NCI-H2107 treated with DMSO at 0.1 percent for 48 hours (cell line): Measurements from ENCODE around the gene SCYGR1.
A peak's percentile ranks its signal among the peaks of the same experiment; 100 is the strongest.
"Not testable (repeated sequence)": the region's sequence is repeated elsewhere in the genome, so short reads cannot be mapped to it uniquely, and the experiment has no call there.

Experiments used
- DNase-seq: peaks from one replicate; lab custom pipeline; 2025; ENCODE audit not compliant: unreplicated experiment; lab: John Stamatoyannopoulos, UW

SCYGR1 gene

DNA sequence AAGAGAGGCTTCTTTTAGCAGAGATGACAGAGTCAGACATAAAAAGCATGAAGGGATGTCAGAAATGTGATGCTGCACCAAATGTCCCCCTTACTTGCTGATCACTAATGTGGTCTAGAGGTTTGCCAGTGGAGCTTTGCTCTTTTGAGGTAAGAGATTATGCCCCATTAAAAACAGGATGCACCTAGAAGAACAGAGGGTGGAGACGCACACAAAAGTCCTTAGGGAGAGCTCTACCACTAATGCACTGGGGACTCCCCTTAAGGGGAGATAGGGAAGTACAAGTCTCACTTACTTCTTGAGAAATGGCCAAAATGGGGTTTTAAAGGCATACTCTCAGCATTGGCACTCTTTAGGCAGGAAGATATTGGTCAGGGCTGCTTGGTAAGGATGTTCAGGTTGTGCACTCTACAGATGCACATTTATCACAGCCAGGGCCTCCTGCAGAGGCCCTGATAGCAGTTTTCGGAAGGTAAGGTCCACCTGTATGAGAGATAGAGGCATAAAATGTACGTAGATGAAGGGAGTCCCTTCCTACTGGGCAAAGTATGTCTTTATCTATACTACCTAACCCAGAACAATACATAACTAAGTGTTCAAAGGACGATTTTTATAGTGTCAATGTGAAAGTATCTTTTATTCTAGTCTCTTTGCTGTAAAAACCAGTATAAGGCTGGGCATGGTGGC, 17.0 kb upstream of the SCYGR1 start:
- DNase-seq, result no peak

DNA sequence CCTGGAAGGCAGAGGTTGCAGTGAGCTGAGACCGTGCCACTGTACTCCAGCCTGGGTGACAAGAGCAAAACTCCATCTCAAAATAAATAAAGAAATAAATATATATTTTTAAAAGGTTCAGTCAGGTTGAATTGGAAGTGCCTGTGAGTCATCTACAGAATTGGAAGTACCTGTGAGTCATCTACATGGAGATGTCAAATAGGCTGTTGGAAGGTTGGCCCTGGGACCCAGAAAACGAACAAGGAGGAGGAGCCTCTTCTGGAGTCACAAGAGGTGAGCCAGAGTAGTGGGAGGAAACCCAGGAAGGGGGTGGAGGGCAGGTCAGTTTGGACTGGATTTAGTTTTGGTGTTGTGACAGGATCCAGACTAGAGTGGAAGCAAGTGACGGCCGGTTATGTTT, 15.2 kb upstream of the SCYGR1 start:
- no peak for DNase-seq

DNA sequence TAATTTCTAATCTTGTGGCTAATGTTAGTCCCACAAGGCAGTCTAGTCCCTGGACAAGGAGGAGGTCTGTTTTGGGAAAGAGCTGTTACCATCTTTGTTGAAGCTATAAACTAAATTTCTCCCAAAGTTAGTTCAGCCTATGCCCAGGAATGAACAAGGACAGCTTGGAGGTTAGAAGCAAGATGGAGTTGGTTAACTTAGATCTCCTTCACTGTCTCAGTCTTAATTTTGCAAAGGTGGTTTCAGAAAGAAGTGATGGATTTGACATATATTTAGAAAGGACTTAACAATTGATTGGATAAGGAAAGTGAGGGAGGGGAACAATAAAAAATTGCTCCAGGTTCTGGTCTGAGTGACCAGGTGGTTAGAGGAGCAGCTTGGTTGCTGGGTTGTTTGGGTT, 14.6 kb upstream of the SCYGR1 start:
- DNase-seq, result no peak

DNA sequence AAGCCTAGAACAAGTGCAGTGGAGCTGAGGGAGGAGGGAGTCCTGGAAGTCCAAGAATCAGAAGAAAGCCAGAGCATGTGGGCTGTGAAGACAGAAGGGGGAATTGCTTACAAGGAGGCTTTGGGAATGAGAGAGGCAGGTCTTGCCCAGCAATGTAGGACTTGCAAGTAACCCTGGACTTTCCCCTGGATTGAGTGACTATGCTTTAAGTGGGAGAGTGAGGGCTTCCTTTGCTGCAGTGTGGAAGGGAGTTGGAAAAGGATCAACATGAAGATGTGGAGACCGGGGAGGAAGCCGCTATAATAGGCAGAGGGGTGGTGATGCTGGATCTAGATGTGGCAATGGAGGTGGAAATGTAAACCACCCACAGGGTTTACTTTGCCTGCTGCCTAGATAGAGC, 13.8 kb upstream of the SCYGR1 start:
- DNase-seq, result no peak

DNA sequence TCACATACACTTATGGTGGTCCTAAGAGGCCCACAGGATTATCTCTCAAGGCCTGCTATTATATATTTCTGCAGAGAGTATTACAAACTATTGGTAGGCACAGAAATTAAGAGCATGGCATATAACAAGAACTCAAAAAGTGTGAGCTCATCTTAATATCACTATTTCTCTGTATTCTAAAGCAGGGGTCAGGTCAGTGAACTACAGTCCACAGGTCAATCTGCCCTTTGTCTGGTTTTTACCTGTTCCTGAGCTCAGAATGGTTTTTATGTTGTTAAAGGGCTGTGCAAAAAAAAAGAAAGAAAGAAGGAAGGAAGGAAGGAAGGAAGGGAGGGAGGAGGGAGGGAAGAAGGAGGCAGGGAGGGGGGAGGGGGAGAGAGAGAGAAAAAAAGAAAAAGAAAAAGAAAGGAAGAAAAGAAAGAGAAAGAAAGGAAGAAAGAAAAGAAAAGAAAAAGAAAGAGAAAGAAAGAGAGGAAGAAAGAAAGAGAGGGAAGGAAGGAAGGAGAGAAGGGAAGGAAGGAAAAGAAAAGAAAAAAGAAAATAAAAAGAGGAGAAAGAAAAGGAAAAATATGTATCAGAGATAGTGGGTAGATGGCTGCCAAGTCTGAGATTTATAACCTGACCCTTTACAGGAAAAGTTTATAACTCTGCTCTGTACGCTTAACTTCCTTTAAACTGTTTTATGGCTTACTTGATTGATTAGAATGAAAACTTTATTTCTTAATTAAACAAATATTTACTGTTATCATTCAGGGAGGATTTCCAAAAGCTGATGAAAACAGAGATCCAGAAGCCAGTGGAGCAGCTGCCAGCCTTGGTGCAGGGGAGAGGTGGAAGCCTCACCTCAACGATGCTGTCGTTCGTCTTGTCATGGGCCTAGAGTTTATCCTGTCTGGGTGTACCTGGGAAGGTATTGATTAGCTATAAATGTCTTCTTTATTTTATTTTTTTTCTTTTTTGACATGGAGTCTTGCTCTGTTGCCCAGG, 11.2 kb upstream of the SCYGR1 start:
- no peak for DNase-seq

DNA sequence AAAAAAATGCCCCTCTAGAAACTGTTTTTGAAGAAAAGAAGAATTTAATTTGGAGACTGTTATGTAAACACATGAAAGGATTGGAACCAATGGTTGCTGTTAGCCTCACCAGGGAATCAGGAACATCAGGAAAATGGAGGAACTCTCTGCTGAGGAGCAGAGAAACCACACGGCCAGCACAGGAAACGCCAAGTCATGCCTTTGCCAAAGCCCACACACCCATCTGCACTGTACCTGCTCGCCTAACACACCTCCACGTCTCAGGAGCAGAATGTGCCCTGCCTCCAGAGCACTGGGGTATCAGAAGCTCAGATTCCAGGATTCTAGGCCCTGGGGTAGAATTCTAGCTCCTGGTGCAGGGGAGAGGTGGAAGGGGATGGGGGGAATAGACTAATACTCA, 9.8 kb upstream of the SCYGR1 start:
- DNase-seq, result no peak

DNA sequence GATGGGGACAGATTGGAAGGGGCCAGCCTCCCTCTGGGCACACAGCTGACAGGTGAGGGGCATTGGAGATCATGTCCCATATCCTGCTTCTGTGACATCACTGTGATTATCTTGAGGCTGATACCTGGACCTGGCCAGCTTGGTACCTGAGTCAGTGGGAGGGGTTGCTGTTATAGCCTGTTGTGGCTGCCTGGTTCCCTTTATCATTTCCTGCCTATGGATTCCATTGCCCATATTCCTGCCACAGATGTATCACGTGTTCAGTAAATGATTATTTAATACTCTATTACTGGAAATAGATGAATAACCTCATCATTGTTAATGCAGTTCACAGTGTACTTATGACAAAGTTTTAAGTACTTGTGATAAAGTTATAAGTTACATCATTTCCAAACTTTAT, 7.8 kb upstream of the SCYGR1 start:
- DNase-seq, result no peak

DNA sequence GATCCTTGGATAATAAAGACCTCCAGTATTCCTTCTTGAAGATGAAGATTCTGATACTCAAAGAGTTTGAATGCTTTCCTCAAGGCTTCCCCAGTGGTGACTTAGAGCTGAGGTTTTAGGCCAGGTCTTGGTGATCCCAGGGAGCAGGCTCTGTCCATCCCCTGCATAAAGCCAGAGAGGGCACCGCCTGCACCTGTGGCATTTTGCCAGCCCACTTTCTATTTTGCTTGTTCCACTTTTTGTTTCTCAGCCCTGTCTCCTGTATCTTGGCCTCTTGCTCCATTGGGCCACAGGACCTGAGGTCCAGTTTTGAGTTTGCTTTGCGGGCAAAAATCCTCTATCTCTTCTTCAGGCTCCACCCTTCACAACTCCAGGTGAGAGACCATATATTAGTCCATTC, 6.7 kb upstream of the SCYGR1 start:
- DNase-seq, result no peak

DNA sequence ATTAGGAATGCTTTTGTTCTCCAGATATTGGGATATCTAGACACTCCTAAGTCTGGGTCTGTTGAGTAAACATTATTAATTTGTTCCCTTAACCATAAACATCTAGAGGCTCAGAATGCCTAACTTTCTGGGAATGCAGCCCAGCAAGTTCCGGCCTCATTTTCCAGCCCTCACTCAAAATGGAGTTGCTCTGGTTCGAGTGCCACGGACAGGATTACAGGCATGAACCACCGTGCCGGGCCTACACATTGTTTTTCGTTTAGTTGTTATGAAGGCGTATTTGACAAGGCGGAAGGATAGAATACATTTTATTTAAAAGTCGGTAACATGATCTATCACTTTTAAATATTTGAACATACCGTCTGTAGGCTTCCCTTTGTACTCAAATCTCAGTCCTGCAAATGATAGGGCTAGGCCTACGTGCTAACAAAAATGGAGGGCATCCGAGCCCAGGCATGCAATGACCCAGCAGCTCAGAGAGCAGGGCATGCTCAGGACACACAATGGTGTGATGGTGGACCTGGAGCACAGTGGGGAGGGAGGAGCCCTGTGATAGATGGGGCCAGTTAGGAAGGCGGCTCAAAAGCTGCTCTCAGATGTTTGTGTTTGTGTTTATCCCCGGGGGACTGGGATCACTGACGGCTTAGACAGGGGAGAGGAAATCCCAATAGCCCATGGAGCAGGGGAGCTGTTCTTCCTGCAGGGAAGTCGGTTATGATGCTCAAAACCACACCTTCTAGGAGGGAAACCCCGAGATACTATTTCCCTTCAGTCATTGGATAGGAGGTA, 2.9 kb upstream of the SCYGR1 start:
- DNase-seq, result no peak

DNA sequence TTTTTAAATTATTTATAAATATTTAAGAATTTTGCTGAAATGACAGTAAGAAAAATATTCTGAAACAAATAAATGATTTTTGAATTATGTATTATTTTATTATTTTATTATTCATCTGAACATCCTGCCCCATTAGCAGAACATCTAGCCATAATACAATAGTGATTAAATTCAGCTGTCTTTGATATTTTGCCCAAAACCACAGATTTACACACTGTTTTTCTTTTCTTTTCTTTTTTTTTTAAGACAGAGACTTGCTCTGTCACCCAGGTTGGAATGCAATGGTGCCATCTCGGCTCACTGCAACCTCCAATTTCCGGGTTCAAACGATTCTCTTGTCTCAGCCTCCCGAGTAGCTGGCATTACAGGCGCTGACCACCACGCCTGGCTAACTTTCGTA, 1.9 kb upstream of the SCYGR1 start:
- DNase-seq, result no peak

DNA sequence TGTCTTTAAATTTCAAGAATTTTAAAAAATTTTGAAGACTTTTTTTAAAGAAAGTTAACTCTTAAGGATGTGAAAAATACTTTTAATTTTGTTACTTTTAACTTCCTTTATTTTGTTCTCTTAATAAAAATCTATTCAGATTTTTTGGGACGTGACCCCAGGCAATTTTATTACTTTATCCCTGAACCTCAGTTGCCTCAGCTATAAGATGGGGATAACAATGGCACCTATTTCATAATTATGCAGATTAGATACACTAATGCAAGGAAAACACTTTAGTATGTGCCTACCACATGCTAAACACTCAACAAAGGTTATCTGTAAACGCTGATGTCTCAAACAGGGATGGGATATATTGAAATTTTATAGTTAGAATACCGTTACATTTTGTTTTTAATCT, 1.5 kb upstream of the SCYGR1 start:
- DNase-seq, result no peak

DNA sequence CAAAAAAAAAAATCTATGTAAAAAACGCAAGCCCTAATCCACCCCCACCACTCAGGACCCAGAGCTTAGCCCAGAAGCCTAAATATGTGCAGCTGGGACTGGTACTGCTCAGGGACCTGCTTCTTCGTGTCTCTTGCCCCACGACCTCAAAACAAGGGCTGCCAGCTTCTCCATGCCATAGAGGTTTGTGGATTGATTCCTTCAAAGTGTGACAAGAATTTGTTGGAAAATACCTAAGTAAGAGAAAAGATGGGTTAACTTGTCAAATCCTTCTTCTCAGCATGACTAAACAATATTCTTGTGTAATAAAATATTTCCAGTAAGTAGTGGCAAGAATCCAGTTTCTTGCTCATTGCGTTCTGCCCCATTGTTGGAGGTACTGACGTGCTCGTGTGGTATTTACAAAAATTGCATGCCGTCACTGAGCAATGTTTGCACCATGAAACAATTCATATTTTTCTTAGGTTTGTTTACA, 825 bp upstream of the SCYGR1 start:
- no peak for DNase-seq

DNA sequence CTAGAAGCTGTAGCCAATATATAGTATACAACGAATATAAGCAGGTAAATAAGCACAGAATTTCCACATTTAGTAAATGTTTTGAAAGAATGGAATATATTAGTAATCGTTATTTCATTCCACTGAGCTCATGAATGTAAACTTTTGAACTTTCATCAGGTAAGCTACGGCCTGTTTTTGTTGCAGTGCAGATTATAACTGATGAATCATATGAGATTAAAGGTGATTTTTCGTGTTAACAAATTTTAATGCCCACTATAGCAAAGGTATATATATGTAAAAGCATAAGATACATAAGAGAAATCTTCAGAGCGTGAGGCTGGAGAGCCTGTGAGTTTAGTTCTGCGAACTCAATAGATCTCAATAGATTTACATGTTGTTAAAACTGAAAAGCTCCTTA, 1.1 kb downstream of the SCYGR1 start:
- DNase-seq, result no peak

DNA sequence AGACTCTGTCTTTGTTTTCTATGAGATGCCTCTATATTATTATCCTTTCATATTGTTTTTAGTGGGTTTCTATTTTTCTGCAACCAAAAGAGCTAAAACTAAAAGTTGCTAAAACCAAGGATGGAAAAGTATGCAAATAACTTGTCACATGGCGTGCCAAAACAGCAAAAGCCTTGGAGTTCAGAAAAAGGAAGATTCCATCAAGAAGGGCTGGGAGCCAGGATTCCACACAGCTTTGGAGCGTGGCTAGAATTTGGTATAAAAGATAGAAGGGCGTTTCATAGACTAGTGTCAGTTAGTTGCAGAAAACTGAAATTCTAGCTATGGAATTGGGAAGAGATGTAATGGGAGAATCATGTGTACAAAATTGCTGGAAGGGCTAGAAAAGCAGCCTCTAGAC, 4.1 kb downstream of the SCYGR1 start:
- DNase-seq, result no peak

DNA sequence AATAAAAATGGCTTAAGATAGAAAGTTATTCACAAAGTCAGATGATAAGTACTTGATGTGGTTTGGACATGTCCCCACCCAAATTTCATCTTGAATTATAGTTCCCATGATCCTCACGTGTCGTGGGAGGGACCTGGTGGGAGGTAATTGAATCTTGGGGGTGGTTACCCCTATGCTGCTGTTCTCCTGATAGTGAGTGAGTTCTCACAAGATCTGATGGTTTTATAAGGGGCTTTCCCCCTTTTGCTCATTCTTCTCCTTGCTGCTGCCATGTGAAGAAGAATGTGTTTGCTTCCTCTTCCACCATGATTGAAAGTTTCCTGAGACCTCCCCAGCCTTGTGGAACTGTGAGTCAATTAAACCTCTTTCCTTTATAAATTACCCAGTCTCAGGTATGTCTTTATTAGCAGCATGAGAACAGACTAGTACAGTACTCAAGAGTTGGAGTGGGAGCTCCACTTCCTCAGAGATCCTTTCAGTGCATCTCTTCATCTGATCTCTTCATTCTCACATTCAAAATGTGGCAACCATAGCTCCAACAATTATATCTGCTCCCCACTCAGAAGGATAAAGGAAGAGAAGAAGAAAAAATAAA, 5.4 kb downstream of the SCYGR1 start:
- not testable (repeated sequence) for DNase-seq

DNA sequence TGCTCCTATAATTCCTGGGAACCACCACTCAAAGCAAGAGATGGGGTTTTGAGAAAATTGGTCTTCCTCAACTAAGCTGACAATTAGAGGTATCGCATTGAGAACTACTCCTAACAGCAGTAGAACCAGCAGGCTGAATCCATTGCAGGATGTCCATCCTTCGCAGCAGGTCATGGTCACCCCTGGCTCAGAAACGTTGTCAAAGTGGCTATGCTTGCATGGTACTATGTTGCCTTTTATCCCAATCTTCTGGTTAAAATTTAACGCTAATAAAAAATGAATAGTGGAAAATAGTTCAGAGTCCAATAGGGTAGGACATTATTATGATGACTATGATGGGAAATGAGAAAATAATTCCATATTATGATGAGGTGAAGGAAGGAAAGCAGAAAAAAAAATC, 8.7 kb downstream of the SCYGR1 start, which contains the start of gene TM4SF20:
Gene TM4SF20, minus strand, starts transcription at position 212 of the 400 bp plus-strand sequence. Its CDS starts 38 bp downstream, at position 174.
- no peak for DNase-seq

DNA sequence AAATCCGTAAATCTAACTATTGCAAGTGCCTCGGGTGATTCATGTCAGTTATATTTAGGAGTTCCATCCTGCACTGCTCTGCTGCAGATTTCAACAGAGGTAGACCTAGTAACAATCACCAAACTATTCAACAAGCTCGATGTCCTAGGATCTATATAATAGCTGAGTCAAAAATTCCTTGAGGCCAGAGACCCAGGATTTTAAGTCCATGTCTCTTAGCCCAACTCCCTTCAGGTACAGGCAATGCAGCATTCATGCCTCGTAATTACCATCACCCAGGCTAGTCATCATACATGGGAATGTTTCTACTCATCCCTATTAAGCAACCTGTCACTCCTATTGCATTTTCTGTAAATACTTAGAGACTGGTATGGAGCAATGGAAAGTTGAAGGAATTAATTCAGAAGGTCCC, 9.4 kb downstream of the SCYGR1 start:
- no peak for DNase-seq

DNA sequence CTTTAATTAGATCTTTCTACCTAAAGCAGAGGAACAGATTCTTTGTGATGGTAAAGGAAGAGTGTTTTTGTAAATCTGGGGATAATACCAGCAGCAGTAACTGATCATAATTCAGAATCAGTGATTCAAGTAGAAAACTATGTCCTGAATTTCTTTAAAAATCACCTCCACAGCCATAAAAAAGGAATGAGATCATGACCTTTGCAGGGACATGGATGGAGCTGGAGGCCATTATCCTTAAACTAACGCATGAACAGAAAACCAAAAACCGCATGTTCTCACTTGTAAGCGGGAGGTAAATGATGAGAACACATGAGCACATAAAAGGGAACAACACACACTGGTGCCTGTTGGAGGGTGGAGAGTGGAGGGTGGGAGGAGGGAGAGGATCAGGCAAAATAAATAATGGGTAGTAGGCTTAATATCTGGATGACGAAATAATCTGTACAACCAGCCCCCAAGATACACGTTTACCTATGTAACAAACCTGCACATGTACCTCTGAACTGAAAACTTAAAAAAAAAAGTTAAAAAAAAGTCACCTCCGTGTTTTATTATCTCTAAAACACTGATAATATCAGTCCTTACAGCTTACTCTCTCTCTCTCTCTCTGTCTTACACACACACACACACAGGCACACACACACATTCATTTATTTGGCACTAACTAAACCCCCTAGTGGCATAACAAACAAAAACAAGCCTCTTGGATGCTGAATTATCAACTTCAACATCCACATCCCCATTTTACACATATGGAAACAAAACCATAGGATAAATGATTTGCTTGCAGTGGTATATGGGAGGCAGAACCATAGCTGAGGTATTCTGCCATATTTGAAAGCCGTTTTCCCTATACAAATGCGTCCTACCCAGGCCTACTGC, 10.0 kb downstream of the SCYGR1 start:
- DNase-seq, result no peak

DNA sequence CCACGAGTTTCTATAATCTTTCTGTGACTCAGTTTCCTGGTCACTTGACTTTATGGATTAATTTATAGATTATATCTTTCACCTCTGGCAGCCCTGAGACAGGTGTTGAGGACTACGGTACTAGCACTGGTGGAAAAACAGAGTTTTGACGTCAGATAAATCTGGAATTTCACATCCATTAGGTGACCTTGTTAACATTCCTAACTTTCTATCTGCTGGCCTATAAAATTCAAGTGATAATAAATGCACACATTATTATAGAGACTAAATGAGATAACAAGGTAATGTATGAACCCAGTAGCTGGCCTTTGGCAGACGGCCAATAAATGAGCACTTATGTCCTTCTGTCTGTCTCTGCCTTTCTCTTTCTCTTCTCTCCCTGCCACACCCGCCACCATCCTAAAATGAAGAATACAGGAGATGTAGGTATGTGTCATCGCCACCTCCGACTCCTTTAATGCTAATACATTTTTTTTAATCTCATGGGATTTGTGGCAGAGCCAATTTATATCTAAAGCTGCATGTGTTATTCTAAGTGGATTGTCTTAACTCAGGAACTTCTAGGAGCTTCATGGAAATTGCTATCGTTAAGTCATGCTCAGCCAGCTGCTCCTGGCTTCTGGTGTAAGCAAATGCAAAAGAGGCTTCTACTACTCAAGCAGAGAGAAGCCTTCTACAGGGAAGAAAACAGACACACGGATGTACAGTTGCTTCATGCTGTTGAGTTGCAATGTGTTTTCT, 10.9 kb downstream of the SCYGR1 start:
- DNase-seq, result peak; percentile 3
